GM10266 (cell line): ENCODE data around the gene ERMN.
A peak's percentile ranks its signal among the peaks of the same experiment; 100 is the strongest.

Experiments used
- DNase-seq: peaks from one replicate; pipeline ENCODE4 v3.0.0; 2012; ENCODE audit errors: extremely low spot score
- TF ChIP-seq, protein P1 (sequence below): IDR thresholded peaks from 2 replicates; pipeline ENCODE4 v1.5.1; 2012; ENCODE audit warnings: mild to moderate bottlenecking, low read depth; ENCODE audit not compliant: control insufficient read depth, insufficient read depth; ENCODE audit errors: missing control alignments

ERMN gene

GRCh38 chr2:157329524-157329923 is 3.9 kb upstream of the ERMN start:
- TF ChIP-seq, protein P1, sequence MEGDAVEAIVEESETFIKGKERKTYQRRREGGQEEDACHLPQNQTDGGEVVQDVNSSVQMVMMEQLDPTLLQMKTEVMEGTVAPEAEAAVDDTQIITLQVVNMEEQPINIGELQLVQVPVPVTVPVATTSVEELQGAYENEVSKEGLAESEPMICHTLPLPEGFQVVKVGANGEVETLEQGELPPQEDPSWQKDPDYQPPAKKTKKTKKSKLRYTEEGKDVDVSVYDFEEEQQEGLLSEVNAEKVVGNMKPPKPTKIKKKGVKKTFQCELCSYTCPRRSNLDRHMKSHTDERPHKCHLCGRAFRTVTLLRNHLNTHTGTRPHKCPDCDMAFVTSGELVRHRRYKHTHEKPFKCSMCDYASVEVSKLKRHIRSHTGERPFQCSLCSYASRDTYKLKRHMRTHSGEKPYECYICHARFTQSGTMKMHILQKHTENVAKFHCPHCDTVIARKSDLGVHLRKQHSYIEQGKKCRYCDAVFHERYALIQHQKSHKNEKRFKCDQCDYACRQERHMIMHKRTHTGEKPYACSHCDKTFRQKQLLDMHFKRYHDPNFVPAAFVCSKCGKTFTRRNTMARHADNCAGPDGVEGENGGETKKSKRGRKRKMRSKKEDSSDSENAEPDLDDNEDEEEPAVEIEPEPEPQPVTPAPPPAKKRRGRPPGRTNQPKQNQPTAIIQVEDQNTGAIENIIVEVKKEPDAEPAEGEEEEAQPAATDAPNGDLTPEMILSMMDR: no peak
- DNase-seq: no peak

GRCh38 chr2:157327621-157328500 is 2.2 kb upstream of the ERMN start:
- peak; percentile 76 for DNase-seq
- TF ChIP-seq, protein P1: peak; percentile 97

GRCh38 chr2:157327200-157327599 is 1.6 kb upstream of the ERMN start:
- TF ChIP-seq, protein P1: no peak
- no peak for DNase-seq

DNA sequence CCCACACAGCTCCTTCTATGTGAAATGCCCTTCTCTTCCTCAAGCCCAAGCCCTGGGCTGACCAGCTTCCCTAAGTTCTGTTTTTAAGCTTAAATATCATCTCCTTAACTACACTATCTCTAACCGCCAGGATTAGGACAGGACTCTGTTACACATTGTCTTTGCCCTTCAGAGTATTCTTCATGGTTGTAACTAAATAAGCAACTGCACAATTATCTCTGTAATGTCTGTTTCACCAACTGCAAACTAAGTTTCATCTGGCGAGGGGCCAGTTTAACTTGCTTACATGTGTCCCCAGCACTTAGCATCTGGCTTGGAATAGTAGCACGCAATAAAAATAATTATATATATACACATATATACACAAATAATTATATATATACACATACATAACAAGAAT is 1.1 kb upstream of the ERMN start:
- TF ChIP-seq, protein P1: no peak
- DNase-seq: no peak

DNA sequence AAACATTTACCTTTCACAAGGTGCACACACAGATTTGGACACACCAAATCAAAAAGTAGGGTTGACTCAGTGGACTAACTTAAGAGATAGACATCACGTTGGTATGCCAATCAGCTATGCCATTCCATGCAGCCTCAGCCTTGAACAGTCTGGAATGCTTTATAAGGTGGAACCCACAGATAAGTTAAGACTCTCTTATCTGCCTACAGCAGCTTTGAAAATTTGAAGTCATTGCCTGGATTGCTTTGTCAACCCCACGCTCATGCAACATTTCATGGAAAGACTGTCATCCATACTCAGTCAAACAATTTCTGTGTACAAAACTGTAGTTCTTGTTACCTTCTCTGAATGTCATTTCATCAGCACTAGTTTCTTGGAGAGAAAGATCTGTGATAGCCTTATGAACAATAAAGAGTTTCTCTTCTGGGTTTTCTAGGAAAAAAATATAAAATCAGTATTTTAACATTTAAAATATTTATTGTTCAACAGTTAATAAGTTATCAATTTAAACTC is 1.2 kb downstream of the ERMN start:
- TF ChIP-seq, protein P1: no peak
- DNase-seq: no peak

DNA sequence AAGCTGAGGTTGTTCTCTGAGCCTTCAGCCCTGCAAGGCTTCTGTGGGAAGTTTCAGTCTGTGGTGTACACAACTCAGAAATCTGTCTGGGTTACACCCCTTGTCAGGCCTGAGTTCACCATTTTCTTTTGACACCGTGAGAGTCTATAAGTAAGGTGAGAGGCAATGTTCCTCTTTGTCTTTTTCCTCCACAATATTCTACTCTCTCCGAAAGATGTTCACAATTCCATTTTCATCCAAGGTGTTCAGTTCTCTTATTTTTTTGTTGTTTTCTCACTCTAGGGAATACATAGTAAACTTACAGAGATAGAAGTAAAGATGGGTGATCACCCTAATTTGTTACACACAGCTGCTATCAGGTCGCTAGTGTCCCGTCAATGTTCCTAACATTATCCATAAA is 3.2 kb downstream of the ERMN start:
- TF ChIP-seq, protein P1: no peak
- no peak for DNase-seq

DNA sequence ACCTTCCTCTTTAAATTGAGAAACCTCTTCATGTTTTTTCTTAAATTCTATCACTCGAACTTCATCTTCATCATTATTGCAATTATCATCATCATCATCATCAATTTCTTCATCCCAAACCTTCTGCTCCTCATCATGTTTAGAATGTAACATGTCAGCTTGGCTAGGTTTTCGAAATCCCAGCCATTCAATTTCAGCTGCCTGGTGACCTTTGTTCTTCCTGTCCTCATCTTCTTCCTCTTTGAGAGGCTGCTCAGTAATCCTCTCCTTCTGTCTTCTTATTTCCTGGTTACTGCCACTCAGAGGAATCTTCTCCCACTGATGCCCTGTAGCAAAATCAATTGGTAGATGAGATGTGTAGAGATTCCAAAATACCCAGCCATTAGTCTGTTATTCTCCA is 4.2 kb downstream of the ERMN start:
- TF ChIP-seq, protein P1: no peak

More for the DNA sequence above, 4.2 kb downstream of the ERMN start:
- no peak for DNase-seq
